GM12874 (cell line): ENCODE measurements around the gene STMP1.

Experiments
- CTCF ChIP-seq: IDR thresholded peaks from 2 replicates; pipeline ENCODE4 v1.5.1; 2011; ENCODE audit warnings: low read depth, mild to moderate bottlenecking, control low read depth, low read length, moderate library complexity; ENCODE audit not compliant: insufficient read depth

Gene STMP1

GRCh38 chr7:135662373-135663114, at the start of gene STMP1:
Gene STMP1 (plus strand): TSS chr7:135662514.
- peak; percentile 71 for TF ChIP-seq CTCF

GRCh38 chr7:135616136-135616535, 46.2 kb upstream of the STMP1 start:
- TF ChIP-seq CTCF = no peak

GRCh38 chr7:135617781-135618180, 44.5 kb upstream of the STMP1 start:
- no peak for TF ChIP-seq CTCF

- no peak for TF ChIP-seq CTCF
These were observed 43.8 kb upstream of the STMP1 start for GRCh38 chr7:135618510-135618909.

GRCh38 chr7:135620447-135620846, 41.9 kb upstream of the STMP1 start:
- no peak for TF ChIP-seq CTCF

GRCh38 chr7:135620980-135621850, 41.1 kb upstream of the STMP1 start:
- TF ChIP-seq CTCF = peak; percentile 60; the same call in 1 of the 2 replicates

GRCh38 chr7:135634191-135634878, 28.0 kb upstream of the STMP1 start:
- no peak for TF ChIP-seq CTCF
